HepG2 (cell line): Measurements from ENCODE around the gene TSSK3. TPM values are rescaled to one million over a fixed set of nuclear protein-coding genes. Genes with fewer than 3 reads are reported as not detected.
A peak's percentile ranks its signal among the peaks of the same experiment; 100 is the strongest.

ENCODE experiments used
- CCAR2 ChIP-seq: fragments of 200-400 bp; formaldehyde crosslinking; optimal IDR thresholded peaks from 2 replicates; pipeline ENCODE3; 2018; ENCODE audit warnings: low read depth, mild to moderate bottlenecking, low read length, moderate library complexity
- FOXC1 ChIP-seq: sonication (generic); formaldehyde crosslinking; IDR thresholded peaks from 2 replicates; pipeline ENCODE4 v1.8.0; 2022; ENCODE audit warnings: mild to moderate bottlenecking, missing genetic modification reagents, borderline replicate concordance
- JARID2 ChIP-seq: sonication (generic); formaldehyde crosslinking; IDR thresholded peaks from 2 replicates; pipeline ENCODE4 v1.8.1; 2023; ENCODE audit warnings: missing genetic modification reagents, inconsistent platforms; ENCODE audit not compliant: insufficient replicate concordance
- MAZ ChIP-seq, 2 experiments: sonication (generic) in 1 of 2; formaldehyde crosslinking in 1 of 2; IDR thresholded peaks; 2 replicates each; pipeline versions ENCODE4 v1.5.0 to v1.6.1; 2012 to 2020; ENCODE audit warnings: low read depth in 2 of 2, mild to moderate bottlenecking in 2 of 2, borderline replicate concordance in 1 of 2, improper control_type of control experiment in 1 of 2, low read length in 1 of 2, missing genetic modification reagents in 1 of 2, moderate library complexity in 1 of 2
- MEIS1 ChIP-seq: sonication (generic); formaldehyde crosslinking; IDR thresholded peaks from 2 replicates; pipeline ENCODE4 v1.9.0; 2021; ENCODE audit warnings: mild to moderate bottlenecking, missing genetic modification reagents, moderate library complexity, borderline replicate concordance
- MLX ChIP-seq: IDR thresholded peaks from 2 replicates; pipeline ENCODE4 v1.6.1; 2016
- POGK ChIP-seq: sonication (generic); formaldehyde crosslinking; conservative IDR thresholded peaks from 2 replicates; pipeline ENCODE4 v1.8.0; 2022; ENCODE audit warnings: mild to moderate bottlenecking, moderate library complexity, missing genetic modification reagents
- RELA ChIP-seq: sonication (generic); formaldehyde crosslinking; IDR thresholded peaks from 2 replicates; pipeline ENCODE4 v1.4.0; 2020; ENCODE audit warnings: missing genetic modification reagents
- SNAPC2 ChIP-seq: sonication (generic); formaldehyde crosslinking; IDR thresholded peaks from 2 replicates; pipeline ENCODE4 v1.8.1; 2022; ENCODE audit warnings: mild to moderate bottlenecking, missing genetic modification reagents
- SOX13 ChIP-seq, 3 experiments: fragments of 450-650 bp in 1 of 3; sonication (generic) in 1 of 3; formaldehyde crosslinking in 1 of 3; IDR thresholded peaks in 2 of 3; conservative IDR thresholded peaks in 1 of 3; 2 replicates each; pipeline versions ENCODE4 v1.5.0 to v1.6.1; 2016 to 2020; ENCODE audit warnings: antibody characterized with exemption in 1 of 3, mild to moderate bottlenecking in 1 of 3, missing compliant biosample characterization in 1 of 3, missing genetic modification reagents in 1 of 3, moderate library complexity in 1 of 3
- SSRP1 ChIP-seq: IDR thresholded peaks from 2 replicates; pipeline ENCODE4 v1.6.1; 2016; ENCODE audit warnings: control low read depth
- TBL1XR1 ChIP-seq: fragments of 150-350 bp; IDR thresholded peaks from 2 replicates; pipeline ENCODE4 v1.6.1; 2014; ENCODE audit warnings: borderline replicate concordance, low read length; ENCODE audit not compliant: partially characterized antibody
- TBP ChIP-seq: sonication (generic); formaldehyde crosslinking; IDR thresholded peaks from 2 replicates; pipeline ENCODE4 v1.5.0; 2020; ENCODE audit warnings: missing genetic modification reagents
- TERF1 ChIP-seq: sonication (generic); formaldehyde crosslinking; IDR thresholded peaks from 2 replicates; pipeline ENCODE4 v1.8.0; 2022; ENCODE audit warnings: mild to moderate bottlenecking, missing genetic modification reagents, moderate library complexity
- ZEB1 ChIP-seq: IDR thresholded peaks from 2 replicates; pipeline ENCODE4 v1.6.1; 2012; ENCODE audit warnings: mild to moderate bottlenecking, low read depth, inconsistent platforms; ENCODE audit not compliant: insufficient replicate concordance
- ZFP90 ChIP-seq: sonication (generic); formaldehyde crosslinking; IDR thresholded peaks from 2 replicates; pipeline ENCODE4 v1.8.0; 2022; ENCODE audit warnings: missing genetic modification reagents, mild to moderate bottlenecking, inconsistent platforms, borderline replicate concordance
- ZNF24 ChIP-seq: fragments of 450-650 bp; IDR thresholded peaks from 2 replicates; pipeline ENCODE4 v1.6.1; 2017; ENCODE audit warnings: antibody characterized with exemption, mild to moderate bottlenecking
- ZNF282 ChIP-seq: fragments of 450-650 bp; IDR thresholded peaks from 2 replicates; pipeline ENCODE4 v1.6.1; 2018; ENCODE audit not compliant: partially characterized antibody
- ZNF644 ChIP-seq: IDR thresholded peaks from 2 replicates; pipeline ENCODE4 v1.6.1; 2016; ENCODE audit warnings: low read depth
- ZNF691 ChIP-seq: sonication (generic); formaldehyde crosslinking; IDR thresholded peaks from 2 replicates; pipeline ENCODE4 v1.4.0; 2020; ENCODE audit warnings: missing genetic modification reagents, low read depth, mild to moderate bottlenecking, borderline replicate concordance
- polyA plus RNA-seq, 8 experiments: library from polyadenylated mRNA; depleted of rRNA in 3 of 8; stranded (reverse) in 7 of 8; unstranded in 1 of 8; fragments of >200 nt; fragmentation: Illumina TruSeq in 4 of 8; extraction: Trizol in 4 of 8; gene quantifications; 2 replicates each; pipeline versions ENCODE4 v1.2.1 to v1.2.3, GENCODE V29; 2011 to 2016; ENCODE audit warnings: low read depth in 4 of 8, missing spikeins in 1 of 8, mixed read lengths in 1 of 8; ENCODE audit not compliant: insufficient read depth in 1 of 8
- total RNA-seq, 5 experiments: library from RNA; depleted of rRNA; stranded (reverse); fragments of >200 nt; fragmentation: Illumina TruSeq; extraction: Trizol; gene quantifications; 2 replicates each; pipeline ENCODE4 v1.2.3, GENCODE V29; 2016; ENCODE audit warnings: low read depth in 1 of 5
- TF ChIP-seq, protein P1 (sequence below), 2 experiments: sonication (generic) in 1 of 2; formaldehyde crosslinking in 1 of 2; IDR thresholded peaks; 2 replicates each; pipeline versions ENCODE4 v1.4.0 to v1.6.1; 2018 to 2020; ENCODE audit warnings: missing genetic modification reagents in 2 of 2, borderline replicate concordance in 1 of 2, low read depth in 1 of 2, mild to moderate bottlenecking in 1 of 2, missing biosample characterization in 1 of 2

The TSSK3 gene
- total and polyA plus RNA-seq, 2 of the 13 experiments (the other 11 are each of a cell fraction or from before 2014, with no cell fraction given) = 1.0 to 1.1 TPM

DNA sequence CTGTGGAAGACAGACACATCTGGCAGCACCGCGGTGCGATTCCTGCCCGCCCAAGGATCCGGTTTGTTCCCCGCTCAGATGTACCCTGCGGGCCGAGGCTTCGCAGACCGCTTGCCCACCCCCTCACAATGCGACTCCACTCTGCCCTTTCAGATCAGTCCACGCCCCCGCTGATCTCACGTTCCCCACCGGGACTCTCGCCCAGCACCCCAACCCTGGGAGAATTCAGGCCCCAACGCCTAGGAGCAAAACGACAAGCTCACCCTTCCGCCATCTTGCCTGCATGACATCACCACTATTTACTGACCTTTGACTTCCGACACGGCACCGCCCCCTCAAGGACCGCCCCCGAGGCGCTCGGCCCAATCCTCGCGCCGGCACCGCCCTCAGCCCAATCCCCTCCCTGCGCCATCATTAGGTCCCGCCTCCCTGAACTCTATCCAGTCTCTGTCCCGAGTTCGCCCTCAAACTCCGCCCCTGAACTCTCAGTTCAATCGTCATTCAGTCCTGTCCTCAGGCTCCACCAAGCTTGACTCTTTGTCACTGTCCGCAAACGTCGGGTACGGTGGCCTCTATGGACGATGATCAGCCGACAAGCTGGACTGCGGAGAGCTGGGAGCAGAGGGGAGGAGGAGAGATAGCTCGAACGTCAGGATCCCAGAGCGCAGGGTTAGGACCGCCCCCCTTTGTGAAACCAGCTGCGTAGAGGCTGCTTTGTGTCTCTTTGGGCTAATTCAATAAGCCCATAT, 32.0 kb downstream of the TSSK3 start, which contains the start of gene BSDC1 (continued):
- peak; percentile 38; the same call in 1 of the 2 replicates for TF ChIP-seq SOX13 (IDR thresholded peaks at IDR 0.05)
- TF ChIP-seq SOX13 (CRISPR knock-in tag; conservative IDR thresholded peaks at IDR 0.05 in 1 of 2, IDR thresholded peaks at IDR 0.05 in 1 of 2) = peak in 1 of 2 experiments; percentile 69; a peak in 2 of 4 replicates
- TF ChIP-seq FOXC1 (CRISPR knock-in tag) = 0 out of 2 replicates have a peak, but pooled peaks have one; percentile 84
- no peak for TF ChIP-seq TBL1XR1
- TF ChIP-seq, protein P1, sequence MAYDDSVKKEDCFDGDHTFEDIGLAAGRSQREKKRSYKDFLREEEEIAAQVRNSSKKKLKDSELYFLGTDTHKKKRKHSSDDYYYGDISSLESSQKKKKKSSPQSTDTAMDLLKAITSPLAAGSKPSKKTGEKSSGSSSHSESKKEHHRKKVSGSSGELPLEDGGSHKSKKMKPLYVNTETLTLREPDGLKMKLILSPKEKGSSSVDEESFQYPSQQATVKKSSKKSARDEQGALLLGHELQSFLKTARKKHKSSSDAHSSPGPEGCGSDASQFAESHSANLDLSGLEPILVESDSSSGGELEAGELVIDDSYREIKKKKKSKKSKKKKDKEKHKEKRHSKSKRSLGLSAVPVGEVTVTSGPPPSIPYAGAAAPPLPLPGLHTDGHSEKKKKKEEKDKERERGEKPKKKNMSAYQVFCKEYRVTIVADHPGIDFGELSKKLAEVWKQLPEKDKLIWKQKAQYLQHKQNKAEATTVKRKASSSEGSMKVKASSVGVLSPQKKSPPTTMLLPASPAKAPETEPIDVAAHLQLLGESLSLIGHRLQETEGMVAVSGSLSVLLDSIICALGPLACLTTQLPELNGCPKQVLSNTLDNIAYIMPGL (CRISPR knock-in tag; IDR thresholded peaks at IDR 0.05; ENCODE audit: borderline replicate concordance in 1 of 2, low read depth in 1 of 2) = peak in 1 of 2 experiments; percentile 66; a peak in 2 of 4 replicates
- TF ChIP-seq CCAR2 = peak; percentile 42
- no peak for TF ChIP-seq RELA
- peak; percentile 73; the same call in 1 of the 2 replicates for TF ChIP-seq ZNF691 (CRISPR knock-in tag)
- 0 out of 2 replicates have a peak, but pooled peaks have one; percentile 11 for TF ChIP-seq ZNF24
- TF ChIP-seq TERF1 (CRISPR knock-in tag) = no peak
- TF ChIP-seq TBP (CRISPR knock-in tag) = no peak
- no peak; the same call in 1 of the 2 replicates for TF ChIP-seq MAZ (IDR thresholded peaks at IDR 0.05; ENCODE audit: borderline replicate concordance, low read depth, low read length)
- TF ChIP-seq MAZ (CRISPR knock-in tag; IDR thresholded peaks at IDR 0.05; ENCODE audit: low read depth) = peak; percentile 79; the same call in 1 of the 2 replicates
- TF ChIP-seq ZNF282 = no peak
- TF ChIP-seq MEIS1 (CRISPR knock-in tag) = peak; percentile 82; the same call in 1 of the 2 replicates
- TF ChIP-seq POGK (CRISPR knock-in tag) = peak; percentile 69; the same call in 1 of the 2 replicates
- TF ChIP-seq ZNF644 (CRISPR knock-in tag) = no peak
- TF ChIP-seq SSRP1 = peak; percentile 63; the same call in 1 of the 2 replicates
- TF ChIP-seq MLX (CRISPR knock-in tag) = no peak
- no peak for TF ChIP-seq ZEB1
- 0 out of 2 replicates have a peak, but pooled peaks have one; percentile 53 for TF ChIP-seq SNAPC2 (CRISPR knock-in tag)
- TF ChIP-seq JARID2 = no peak
- TF ChIP-seq ZFP90 = no peak
